Sciatic nerve (tissue), 2 donors: ENCODE data around the gene C2CD2L. TPM values are rescaled to one million over a fixed set of nuclear protein-coding genes. Genes with fewer than 3 reads are reported as not detected.
A peak's percentile ranks its signal among the peaks of the same experiment; 100 is the strongest.
"Not testable (repeated sequence)": the region's sequence is repeated elsewhere in the genome, so short reads cannot be mapped to it uniquely, and the experiment has no call there.

ENCODE experiments used
- ATAC-seq: fragments of 200-7000 bp; cut with Tn5 transposase; one replicate; pipeline ENCODE4 v1.9.1; 2020; ENCODE audit warnings: mild to moderate bottlenecking, moderate library complexity
- DNase-seq: peaks from one replicate; pipeline ENCODE4 v3.0.0-alpha.2; 2020; ENCODE audit warnings: low spot score
- intact Hi-C: fragments of 100-400 bp; cut with DNase I; formaldehyde crosslinking; loops from one replicate; pipeline ENCODE4 v1.14.2; 2022
- total RNA-seq: library from RNA; stranded (reverse); fragmentation: NEBNext Ultra II Directional; extraction: Animal tissue kit (Norgen Biotek cat#: 25700); gene quantifications from one replicate; pipeline ENCODE4 v1.2.1, GENCODE V29; 2021
- donor health status: DM: no; HTN: no; CAD: no.
- donor health status: DM: no; HTN: no; CAD: no.

The C2CD2L gene
- total RNA-seq, 1 donor from 2014 or later, result 12.1 TPM

GRCh38 chr11:119091966-119092879 is 14.9 kb upstream of the C2CD2L start:
- intact Hi-C loops, result no loop called here
- DNase-seq, result no peak
- no peak for ATAC-seq

- no peak for ATAC-seq
- DNase-seq, result no peak
- intact Hi-C loops, result no loop called here
Measured at GRCh38 chr11:119092880-119093842, 14.0 kb upstream of the C2CD2L start.

GRCh38 chr11:119093942-119094815 is 13.0 kb upstream of the C2CD2L start:
- intact Hi-C loops, result no loop called here
- DNase-seq (no peak), ATAC-seq (peak; percentile 0)

- intact Hi-C loops, result no loop called here
- DNase-seq (peak; percentile 85), ATAC-seq (peak; percentile 73)
Measured at GRCh38 chr11:119094816-119095065, 12.4 kb upstream of the C2CD2L start.

- ATAC-seq (peak; percentile 98), DNase-seq (peak; percentile 99)
- intact Hi-C loops, result no loop called here
Measured at GRCh38 chr11:119095066-119095880, 11.9 kb upstream of the C2CD2L start.

- intact Hi-C loops, result no loop called here
- ATAC-seq (no peak), DNase-seq (no peak)
Measured at GRCh38 chr11:119099711-119100110, 7.4 kb upstream of the C2CD2L start.

- DNase-seq (no peak), ATAC-seq (no peak)
- intact Hi-C loops, result no loop called here
Measured at GRCh38 chr11:119100246-119100970, 6.7 kb upstream of the C2CD2L start.

- peak; percentile 4 for ATAC-seq
- DNase-seq, result no peak
Measured at GRCh38 chr11:119100994-119101758, 6.0 kb upstream of the C2CD2L start.

GRCh38 chr11:119101759-119102423 is 5.3 kb upstream of the C2CD2L start, which contains the start of gene DPAGT1:
TSS of gene DPAGT1 (minus strand) at chr11:119101853. CDS start at chr11:119101655, 198 bp downstream.
- ATAC-seq (peak; percentile 96), DNase-seq (peak; percentile 91)
- intact Hi-C loops, result no loop called here

More at GRCh38 chr11:119100994-119101758, 6.0 kb upstream of the C2CD2L start:
- intact Hi-C loops, result no loop called here

- DNase-seq, intact Hi-C loops, ATAC-seq: not testable (repeated sequence)
Measured at GRCh38 chr11:119103161-119103664, 3.9 kb upstream of the C2CD2L start.

- ATAC-seq, result no peak
- intact Hi-C loops, result no loop called here
- no peak for DNase-seq
Measured at GRCh38 chr11:119103793-119104192, 3.4 kb upstream of the C2CD2L start.

- DNase-seq (no peak), ATAC-seq (no peak)
- intact Hi-C loops, result loop anchor here (2.0 kb wide), 1 partner anchor 57 kb away; no protein-coding TSS in a partner anchor
Measured at GRCh38 chr11:119107538-119108145, 498 bp downstream of the C2CD2L start.

- no peak for ATAC-seq
Measured at GRCh38 chr11:119108146-119108856, 1.2 kb downstream of the C2CD2L start.

GRCh38 chr11:119108857-119109221 is 1.7 kb downstream of the C2CD2L start:
- no peak for DNase-seq
- intact Hi-C loops, result loop anchor here (2.0 kb wide), 1 partner anchor 56 kb away; no protein-coding TSS in a partner anchor
- ATAC-seq, result no peak

More at GRCh38 chr11:119108146-119108856, 1.2 kb downstream of the C2CD2L start:
- no peak for DNase-seq
- intact Hi-C loops, result loop anchor here (2.0 kb wide), 1 partner anchor 56 kb away; no protein-coding TSS in a partner anchor

GRCh38 chr11:119109843-119110242 is 2.7 kb downstream of the C2CD2L start:
- intact Hi-C loops, result loop anchor here (2.0 kb wide), 1 partner anchor 55 kb away; no protein-coding TSS in a partner anchor
- DNase-seq (no peak), ATAC-seq (no peak)
